K562 (cell line): Measurements from ENCODE around the gene ORMDL3. TPM values are rescaled to one million over a fixed set of nuclear protein-coding genes. Genes with fewer than 3 reads are reported as not detected.
A peak's percentile ranks its signal among the peaks of the same experiment; 100 is the strongest.

Experiments
- CREBBP ChIP-seq: IDR thresholded peaks from one replicate; pipeline ENCODE4 v1.6.1; 2012; ENCODE audit warnings: low read depth, mild to moderate bottlenecking, control low read depth, inconsistent platforms, low read length
- CTBP1 ChIP-seq: fragments of 450-650 bp; IDR thresholded peaks from 2 replicates; pipeline ENCODE4 v1.6.1; 2016; ENCODE audit warnings: borderline replicate concordance
- HCFC1 ChIP-seq: IDR thresholded peaks from 2 replicates; pipeline ENCODE4 v1.6.1; 2012; ENCODE audit warnings: low read depth, low read length, improper control_type of control experiment
- MTF1 ChIP-seq: fragments of 250-450 bp; sonication (Bioruptor Pico); IDR thresholded peaks from 2 replicates; pipeline ENCODE4 v1.9.0; 2021; ENCODE audit warnings: moderate library complexity, mild to moderate bottlenecking, inconsistent platforms, borderline replicate concordance
- NCOA2 ChIP-seq, 2 experiments: fragments of 450-650 bp; IDR thresholded peaks; 2 replicates each; pipeline ENCODE4 v1.6.1; 2018; ENCODE audit warnings: mild to moderate bottlenecking in 2 of 2, moderate library complexity in 1 of 2; ENCODE audit not compliant: partially characterized antibody in 2 of 2
- PHF20 ChIP-seq: fragments of 450-650 bp; IDR thresholded peaks from 2 replicates; pipeline ENCODE4 v1.6.1; 2018; ENCODE audit not compliant: partially characterized antibody
- RBFOX2 ChIP-seq: fragments of 200-400 bp; formaldehyde crosslinking; IDR thresholded peaks from 2 replicates; pipeline ENCODE4 v1.6.1; 2017; ENCODE audit warnings: low read depth, mild to moderate bottlenecking, low read length, moderate library complexity
- RCOR1 ChIP-seq, 2 experiments: IDR thresholded peaks; 2 replicates each; pipeline ENCODE4 v1.6.1; 2012; ENCODE audit warnings: low read depth in 2 of 2, low read length in 2 of 2, borderline replicate concordance in 1 of 2, improper control_type of control experiment in 1 of 2
- SIX5 ChIP-seq, 2 experiments: IDR thresholded peaks; 2 replicates each; pipeline ENCODE4 v1.6.1; 2011; ENCODE audit warnings: low read length in 2 of 2, borderline replicate concordance in 1 of 2, low read depth in 1 of 2, mild to moderate bottlenecking in 1 of 2, moderate library complexity in 1 of 2; ENCODE audit not compliant: insufficient read depth in 1 of 2
- SMARCC2 ChIP-seq: fragments of 450-650 bp; IDR thresholded peaks from 2 replicates; pipeline ENCODE4 v1.6.1; 2017; ENCODE audit warnings: antibody characterized with exemption, moderate library complexity, mild to moderate bottlenecking, low read depth
- TFAM ChIP-seq: fragments of 250-450 bp; sonication (Bioruptor Pico); conservative IDR thresholded peaks from 2 replicates; pipeline ENCODE4 v1.5.0; 2021; ENCODE audit warnings: mild to moderate bottlenecking, moderate library complexity
- YY1 ChIP-seq, 3 experiments: IDR thresholded peaks; 2 replicates each; pipeline ENCODE4 v1.6.1; 2011; ENCODE audit warnings: low read length in 2 of 3, mild to moderate bottlenecking in 2 of 3, moderate library complexity in 2 of 3, borderline replicate concordance in 1 of 3, control low read depth in 1 of 3, low read depth in 1 of 3; ENCODE audit not compliant: insufficient read depth in 3 of 3, insufficient replicate concordance in 2 of 3, control insufficient read depth in 1 of 3, insufficient read length in 1 of 3; ENCODE audit errors: extremely low read depth in 1 of 3
- ZNF134 ChIP-seq: fragments of 250-450 bp; sonication (Bioruptor Pico); conservative IDR thresholded peaks from 2 replicates; pipeline ENCODE4 v1.4.0; 2020
- ZNF217 ChIP-seq: sonication (generic); formaldehyde crosslinking; IDR thresholded peaks from 2 replicates; pipeline ENCODE4 v1.8.0; 2022; ENCODE audit warnings: mild to moderate bottlenecking, missing genetic modification reagents
- ZNF253 ChIP-seq: fragments of 250-450 bp; sonication (Bioruptor Pico); conservative IDR thresholded peaks from 2 replicates; pipeline ENCODE4 v1.6.1; 2021; ENCODE audit warnings: mild to moderate bottlenecking
- ZNF316 ChIP-seq: fragments of 450-650 bp; IDR thresholded peaks from 2 replicates; pipeline ENCODE4 v1.6.1; 2016
- polyA plus RNA-seq, 8 experiments: library from polyadenylated mRNA; depleted of rRNA in 4 of 8; stranded (reverse) in 5 of 8; unstranded in 3 of 8; fragments of >200 nt; fragmentation: Nextera tagmentation in 2 of 8; fragmentation: Illumina TruSeq in 1 of 8; extraction: Ambion mirVana in 2 of 8; extraction: Trizol in 1 of 8; gene quantifications; 2 replicates each; pipeline versions ENCODE4 v1.2.1 to v1.2.3, GENCODE V29; 2011 to 2014; ENCODE audit warnings: inconsistent platforms in 1 of 8, missing spikeins in 1 of 8
- total RNA-seq, 7 experiments: library from RNA; depleted of rRNA in 6 of 7; stranded (reverse); fragments of >200 nt in 6 of 7; fragmentation: Illumina TruSeq in 2 of 7; extraction: Trizol in 2 of 7; gene quantifications; 2 replicates each; pipeline versions ENCODE4 v1.2.1 to v1.2.3, GENCODE V29; 2011 to 2021; ENCODE audit warnings: low replicate concordance in 1 of 7
- TF ChIP-seq, protein P1 (sequence below): sonication (generic); formaldehyde crosslinking; IDR thresholded peaks from 2 replicates; pipeline ENCODE4 v1.8.0; 2022; ENCODE audit warnings: mild to moderate bottlenecking, missing genetic modification reagents
- TF ChIP-seq, protein P2 (sequence below): fragments of 200-400 bp; formaldehyde crosslinking; IDR thresholded peaks from 2 replicates; pipeline ENCODE4 v1.6.1; 2017; ENCODE audit warnings: mild to moderate bottlenecking, low read depth, low read length, moderate library complexity
- TF ChIP-seq, protein P3 (sequence below): fragments of 250-450 bp; sonication (Bioruptor Pico); IDR thresholded peaks from 2 replicates; pipeline ENCODE4 v1.5.0; 2021
- TF ChIP-seq, protein P4 (sequence below): sonication (generic); formaldehyde crosslinking; IDR thresholded peaks from 2 replicates; pipeline ENCODE4 v1.5.0; 2020; ENCODE audit warnings: missing genetic modification reagents

The ORMDL3 gene
- total and polyA plus RNA-seq, 9 of the 15 experiments (the other 6 are each of a cell fraction or from before 2014, with no cell fraction given): 2.7 to 57.4 (median 27.1) TPM

DNA sequence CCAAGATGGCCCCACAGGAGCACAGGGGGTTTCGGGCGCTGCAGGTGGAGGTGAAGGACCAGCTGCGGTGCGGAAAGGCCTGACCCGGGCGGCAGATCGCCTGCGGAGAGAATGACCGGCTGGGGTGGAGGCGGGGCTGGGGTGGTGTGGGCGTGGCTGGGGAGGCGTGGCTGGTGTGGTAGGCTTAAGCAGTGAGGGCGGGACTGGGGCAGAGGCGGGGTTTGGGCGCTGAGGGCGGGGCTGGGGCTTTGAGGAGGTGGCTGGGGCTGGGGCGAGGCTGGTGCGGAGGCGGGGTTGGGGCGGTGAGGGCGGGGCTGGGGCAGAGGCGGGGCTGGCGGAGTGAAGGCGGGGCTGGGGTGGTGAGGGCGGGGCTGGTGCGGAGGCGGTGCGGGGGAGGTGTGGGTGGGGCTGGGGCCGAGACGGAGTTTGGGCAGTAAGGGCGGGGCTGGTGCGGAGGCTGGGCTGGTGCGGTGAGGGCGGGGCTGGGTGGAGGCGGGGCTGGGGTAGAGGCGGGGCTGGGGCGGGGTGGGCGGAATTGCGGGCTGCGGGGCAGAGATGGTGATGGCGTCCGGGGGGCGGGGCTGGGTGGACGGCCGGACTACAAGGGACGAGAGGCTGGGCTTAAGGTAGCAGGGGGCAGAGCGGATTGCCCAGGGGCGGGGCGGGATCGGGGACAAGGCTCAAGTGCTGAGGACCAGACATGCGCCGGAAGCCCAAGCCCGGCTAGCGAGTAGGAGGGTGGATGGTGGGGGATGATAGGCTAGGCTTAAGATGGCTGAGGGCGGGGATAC, 25.5 kb upstream of the ORMDL3 start (continued):
- TF ChIP-seq, protein P1, sequence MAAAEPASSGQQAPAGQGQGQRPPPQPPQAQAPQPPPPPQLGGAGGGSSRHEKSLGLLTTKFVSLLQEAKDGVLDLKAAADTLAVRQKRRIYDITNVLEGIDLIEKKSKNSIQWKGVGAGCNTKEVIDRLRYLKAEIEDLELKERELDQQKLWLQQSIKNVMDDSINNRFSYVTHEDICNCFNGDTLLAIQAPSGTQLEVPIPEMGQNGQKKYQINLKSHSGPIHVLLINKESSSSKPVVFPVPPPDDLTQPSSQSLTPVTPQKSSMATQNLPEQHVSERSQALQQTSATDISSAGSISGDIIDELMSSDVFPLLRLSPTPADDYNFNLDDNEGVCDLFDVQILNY: no peak
- TF ChIP-seq CREBBP: no peak
- no peak for TF ChIP-seq SMARCC2
- no peak for TF ChIP-seq ZNF316
- TF ChIP-seq CTBP1: no peak
- TF ChIP-seq HCFC1: peak; percentile 35; the same call in 1 of the 2 replicates
- TF ChIP-seq YY1 (IDR thresholded peaks at IDR 0.05; ENCODE audit: borderline replicate concordance in 1 of 3, control insufficient read depth in 1 of 3, extremely low read depth in 1 of 3, insufficient read depth in 3 of 3, insufficient read length in 1 of 3, insufficient replicate concordance in 2 of 3, low read depth in 1 of 3, low read length in 2 of 3): peak; percentile 21 to 78 (median 45)
- no peak for TF ChIP-seq ZNF134 (CRISPR knock-in tag)
- peak in 1 of 2 experiments; percentile 77; a peak in 2 of 4 replicates for TF ChIP-seq RCOR1 (IDR thresholded peaks at IDR 0.05; ENCODE audit: borderline replicate concordance in 1 of 2, low read depth in 2 of 2, low read length in 2 of 2)
- peak; percentile 62 for TF ChIP-seq PHF20
- TF ChIP-seq NCOA2 (IDR thresholded peaks at IDR 0.05; ENCODE audit: partially characterized antibody in 2 of 2): no peak
- no peak for TF ChIP-seq TFAM
- TF ChIP-seq, protein P2, sequence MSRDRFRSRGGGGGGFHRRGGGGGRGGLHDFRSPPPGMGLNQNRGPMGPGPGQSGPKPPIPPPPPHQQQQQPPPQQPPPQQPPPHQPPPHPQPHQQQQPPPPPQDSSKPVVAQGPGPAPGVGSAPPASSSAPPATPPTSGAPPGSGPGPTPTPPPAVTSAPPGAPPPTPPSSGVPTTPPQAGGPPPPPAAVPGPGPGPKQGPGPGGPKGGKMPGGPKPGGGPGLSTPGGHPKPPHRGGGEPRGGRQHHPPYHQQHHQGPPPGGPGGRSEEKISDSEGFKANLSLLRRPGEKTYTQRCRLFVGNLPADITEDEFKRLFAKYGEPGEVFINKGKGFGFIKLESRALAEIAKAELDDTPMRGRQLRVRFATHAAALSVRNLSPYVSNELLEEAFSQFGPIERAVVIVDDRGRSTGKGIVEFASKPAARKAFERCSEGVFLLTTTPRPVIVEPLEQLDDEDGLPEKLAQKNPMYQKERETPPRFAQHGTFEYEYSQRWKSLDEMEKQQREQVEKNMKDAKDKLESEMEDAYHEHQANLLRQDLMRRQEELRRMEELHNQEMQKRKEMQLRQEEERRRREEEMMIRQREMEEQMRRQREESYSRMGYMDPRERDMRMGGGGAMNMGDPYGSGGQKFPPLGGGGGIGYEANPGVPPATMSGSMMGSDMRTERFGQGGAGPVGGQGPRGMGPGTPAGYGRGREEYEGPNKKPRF: no peak
- no peak for TF ChIP-seq ZNF253
- TF ChIP-seq, protein P3, sequence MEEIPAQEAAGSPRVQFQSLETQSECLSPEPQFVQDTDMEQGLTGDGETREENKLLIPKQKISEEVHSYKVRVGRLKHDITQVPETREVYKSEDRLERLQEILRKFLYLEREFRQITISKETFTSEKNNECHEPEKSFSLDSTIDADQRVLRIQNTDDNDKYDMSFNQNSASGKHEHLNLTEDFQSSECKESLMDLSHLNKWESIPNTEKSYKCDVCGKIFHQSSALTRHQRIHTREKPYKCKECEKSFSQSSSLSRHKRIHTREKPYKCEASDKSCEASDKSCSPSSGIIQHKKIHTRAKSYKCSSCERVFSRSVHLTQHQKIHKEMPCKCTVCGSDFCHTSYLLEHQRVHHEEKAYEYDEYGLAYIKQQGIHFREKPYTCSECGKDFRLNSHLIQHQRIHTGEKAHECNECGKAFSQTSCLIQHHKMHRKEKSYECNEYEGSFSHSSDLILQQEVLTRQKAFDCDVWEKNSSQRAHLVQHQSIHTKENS (CRISPR knock-in tag): no peak
- TF ChIP-seq MTF1 (CRISPR knock-in tag): no peak
- TF ChIP-seq, protein P4, sequence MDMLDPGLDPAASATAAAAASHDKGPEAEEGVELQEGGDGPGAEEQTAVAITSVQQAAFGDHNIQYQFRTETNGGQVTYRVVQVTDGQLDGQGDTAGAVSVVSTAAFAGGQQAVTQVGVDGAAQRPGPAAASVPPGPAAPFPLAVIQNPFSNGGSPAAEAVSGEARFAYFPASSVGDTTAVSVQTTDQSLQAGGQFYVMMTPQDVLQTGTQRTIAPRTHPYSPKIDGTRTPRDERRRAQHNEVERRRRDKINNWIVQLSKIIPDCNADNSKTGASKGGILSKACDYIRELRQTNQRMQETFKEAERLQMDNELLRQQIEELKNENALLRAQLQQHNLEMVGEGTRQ (CRISPR knock-in tag): no peak
- no peak for TF ChIP-seq ZNF217 (CRISPR knock-in tag)
- peak; percentile 52 for TF ChIP-seq RBFOX2
- no peak for TF ChIP-seq SIX5 (IDR thresholded peaks at IDR 0.05; ENCODE audit: borderline replicate concordance in 1 of 2, insufficient read depth in 1 of 2, low read depth in 1 of 2, low read length in 2 of 2)
